Left ventricle myocardium inferior (tissue), 1 donor: ENCODE results near the gene DYNC1H1. TPM values are rescaled to one million over a fixed set of nuclear protein-coding genes. Genes with fewer than 3 reads are reported as not detected.

ENCODE experiments used
- DNase-seq: peaks from one replicate; pipeline ENCODE4 v3.0.0-alpha.2; 2020
- H3K27ac ChIP-seq: fragments of 200-600 bp; replicated peaks from 2 replicates; pipeline ENCODE4 v1.8.0; 2021
- H3K27me3 ChIP-seq: fragments of 200-600 bp; 2 replicates; pipeline ENCODE4 v1.8.0; 2021; ENCODE audit warnings: low read depth
- H3K36me3 ChIP-seq: fragments of 200-600 bp; 2 replicates; pipeline ENCODE4 v1.8.0; 2021
- H3K4me1 ChIP-seq: fragments of 200-600 bp; 2 replicates; pipeline ENCODE4 v1.8.0; 2021
- H3K4me3 ChIP-seq: fragments of 200-600 bp; 2 replicates; pipeline ENCODE4 v1.8.0; 2021; ENCODE audit warnings: mild to moderate bottlenecking, moderate library complexity
- H3K9me3 ChIP-seq: fragments of 200-600 bp; replicated peaks from 2 replicates; pipeline ENCODE4 v1.8.0; 2021
- intact Hi-C: fragments of 100-400 bp; cut with micrococcal nuclease; formaldehyde crosslinking; loops from one replicate; pipeline ENCODE4 v1.11.0; 2022
- total RNA-seq: library from RNA; stranded (reverse); fragmentation: NEBNext Ultra II Directional; extraction: Animal tissue kit (Norgen Biotek cat#: 25700); gene quantifications from one replicate; pipeline ENCODE4 v1.2.1, GENCODE V29; 2021
- TF ChIP-seq, protein P1 (sequence below): fragments of 200-600 bp; IDR thresholded peaks from 2 replicates; pipeline ENCODE4 v1.8.0; 2021; ENCODE audit warnings: antibody characterized with exemption, mild to moderate bottlenecking, borderline replicate concordance
- donor health status: DM: no; HTN: yes; CAD: no; lungs with severe emphysema.

DYNC1H1 gene
- total RNA-seq, 1 donor from 2014 or later: 402 TPM

DNA sequence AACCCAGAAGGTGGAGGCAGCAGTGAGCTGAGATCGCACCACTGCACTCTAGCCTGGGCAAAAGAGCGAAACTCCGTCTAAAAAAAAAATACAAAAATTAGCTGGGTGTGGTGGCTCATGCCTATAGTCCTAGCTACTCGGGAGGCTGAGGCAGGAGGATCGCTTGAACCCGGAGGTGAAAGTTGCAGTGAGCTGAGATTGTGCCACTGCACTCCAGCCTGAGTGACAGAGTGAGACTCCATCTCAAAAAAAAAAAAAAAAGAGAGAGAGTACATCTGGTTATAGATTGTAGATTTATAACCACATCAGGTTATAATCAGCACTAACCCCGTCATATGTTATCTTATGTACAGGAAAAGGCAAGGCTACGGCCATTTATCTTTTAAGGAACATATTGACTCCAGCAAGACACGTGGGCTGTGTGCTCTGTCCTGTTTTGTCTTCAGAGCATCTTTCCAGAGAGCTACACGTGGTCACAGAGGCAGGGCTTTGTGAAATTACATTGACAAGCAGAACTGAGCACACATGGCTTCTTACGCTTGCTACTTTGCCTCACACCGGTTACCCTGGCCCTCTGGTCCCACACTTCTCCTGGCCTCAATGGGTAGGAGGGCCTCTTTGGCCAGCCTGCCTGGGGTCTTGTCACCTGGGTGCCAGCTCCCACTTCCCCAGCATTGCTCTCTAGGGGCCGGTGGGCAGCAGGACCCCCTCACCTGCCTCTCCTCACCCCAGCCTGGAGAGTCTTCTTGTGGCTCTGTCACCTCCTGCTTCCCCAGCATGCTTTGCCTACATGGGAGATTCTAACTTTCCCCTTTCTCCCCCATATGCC is 6.8 kb upstream of the DYNC1H1 start:
- TF ChIP-seq, protein P1, sequence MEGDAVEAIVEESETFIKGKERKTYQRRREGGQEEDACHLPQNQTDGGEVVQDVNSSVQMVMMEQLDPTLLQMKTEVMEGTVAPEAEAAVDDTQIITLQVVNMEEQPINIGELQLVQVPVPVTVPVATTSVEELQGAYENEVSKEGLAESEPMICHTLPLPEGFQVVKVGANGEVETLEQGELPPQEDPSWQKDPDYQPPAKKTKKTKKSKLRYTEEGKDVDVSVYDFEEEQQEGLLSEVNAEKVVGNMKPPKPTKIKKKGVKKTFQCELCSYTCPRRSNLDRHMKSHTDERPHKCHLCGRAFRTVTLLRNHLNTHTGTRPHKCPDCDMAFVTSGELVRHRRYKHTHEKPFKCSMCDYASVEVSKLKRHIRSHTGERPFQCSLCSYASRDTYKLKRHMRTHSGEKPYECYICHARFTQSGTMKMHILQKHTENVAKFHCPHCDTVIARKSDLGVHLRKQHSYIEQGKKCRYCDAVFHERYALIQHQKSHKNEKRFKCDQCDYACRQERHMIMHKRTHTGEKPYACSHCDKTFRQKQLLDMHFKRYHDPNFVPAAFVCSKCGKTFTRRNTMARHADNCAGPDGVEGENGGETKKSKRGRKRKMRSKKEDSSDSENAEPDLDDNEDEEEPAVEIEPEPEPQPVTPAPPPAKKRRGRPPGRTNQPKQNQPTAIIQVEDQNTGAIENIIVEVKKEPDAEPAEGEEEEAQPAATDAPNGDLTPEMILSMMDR: no peak
- Histone ChIP-seq H3K4me1 (peaks cover 17% of the 10 kb centered on the region), H3K4me3 (no peak overlapping the region), H3K27me3 (no peaks in the 10 kb centered on the region), H3K36me3 (no peaks in the 10 kb centered on the region), H3K9me3 (no peaks in the 10 kb centered on the region), H3K27ac (no peak overlapping the region)
- no peak for DNase-seq
- intact Hi-C loops: no loop called here

DNA sequence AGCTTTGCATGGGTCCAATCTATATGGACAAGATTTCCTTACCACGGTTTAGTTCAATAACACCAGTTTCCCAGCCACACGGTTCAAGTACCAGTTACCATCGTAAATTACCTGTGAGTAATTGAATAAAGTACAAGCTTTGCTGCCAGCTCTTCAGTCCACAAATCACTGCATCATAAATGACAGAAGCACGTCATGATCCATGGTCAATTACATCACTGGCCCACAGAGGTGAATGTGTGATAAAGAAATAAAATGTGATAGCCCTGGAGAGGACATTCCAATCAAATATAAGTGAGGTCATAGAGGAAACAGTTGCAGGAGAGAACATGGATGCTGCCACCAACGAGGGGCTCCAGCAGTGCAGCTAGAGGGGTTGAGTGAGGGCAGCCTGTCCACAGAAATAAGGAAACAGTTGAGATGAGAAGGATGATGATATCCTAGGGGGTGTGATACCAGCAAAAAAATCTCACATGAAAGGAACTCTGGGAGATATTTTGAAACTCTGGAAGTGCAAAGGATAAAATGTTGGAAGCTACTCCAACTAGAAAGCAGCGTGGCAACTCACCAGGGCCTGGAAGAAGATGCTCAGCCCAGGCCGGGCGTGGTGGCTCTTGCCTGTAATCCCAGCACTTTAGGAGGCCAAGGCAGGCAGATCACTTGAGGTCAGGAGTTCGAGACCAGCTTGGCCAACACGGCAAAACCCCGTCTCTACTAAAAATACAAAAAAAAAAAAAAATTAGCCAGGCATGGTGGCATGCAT is 5.8 kb upstream of the DYNC1H1 start:
- intact Hi-C loops: no loop called here
- Histone ChIP-seq H3K9me3 (no peaks in the 10 kb centered on the region), H3K4me1 (peaks cover 27% of the 10 kb centered on the region), H3K36me3 (no peaks in the 10 kb centered on the region), H3K27ac (no peak overlapping the region), H3K27me3 (no peaks in the 10 kb centered on the region), H3K4me3 (no peak overlapping the region)
- no peak for DNase-seq
- TF ChIP-seq, protein P1: no peak

DNA sequence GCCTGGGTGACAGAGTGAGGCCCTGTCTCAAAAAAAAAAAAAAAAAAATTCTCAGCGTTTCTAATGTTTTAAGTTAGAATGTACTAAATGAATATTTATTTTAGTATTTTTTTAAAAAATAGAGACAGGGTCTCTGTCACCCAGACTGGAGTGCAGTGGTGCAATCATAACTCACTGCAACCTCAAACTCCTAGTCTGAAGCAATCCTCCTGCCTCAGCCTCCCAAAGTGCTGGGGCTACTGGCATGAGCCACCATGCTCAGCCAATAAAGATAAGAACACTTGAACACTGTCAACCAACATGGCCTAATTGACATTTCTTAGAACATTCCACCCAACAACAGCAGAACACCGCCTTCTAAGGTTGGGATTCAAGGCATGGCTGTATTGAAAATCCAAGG is 5.1 kb upstream of the DYNC1H1 start:
- TF ChIP-seq, protein P1: no peak
- intact Hi-C loops: no loop called here
- DNase-seq: no peak
- H3K9me3 ChIP-seq: no peaks in the 10 kb centered on the region
- H3K4me3 ChIP-seq: no peak overlapping the region
- H3K27ac ChIP-seq: no peak overlapping the region
- H3K27me3 ChIP-seq: no peaks in the 10 kb centered on the region
- peaks cover 32% of the 10 kb centered on the region for H3K4me1 ChIP-seq
- no peaks in the 10 kb centered on the region for H3K36me3 ChIP-seq

DNA sequence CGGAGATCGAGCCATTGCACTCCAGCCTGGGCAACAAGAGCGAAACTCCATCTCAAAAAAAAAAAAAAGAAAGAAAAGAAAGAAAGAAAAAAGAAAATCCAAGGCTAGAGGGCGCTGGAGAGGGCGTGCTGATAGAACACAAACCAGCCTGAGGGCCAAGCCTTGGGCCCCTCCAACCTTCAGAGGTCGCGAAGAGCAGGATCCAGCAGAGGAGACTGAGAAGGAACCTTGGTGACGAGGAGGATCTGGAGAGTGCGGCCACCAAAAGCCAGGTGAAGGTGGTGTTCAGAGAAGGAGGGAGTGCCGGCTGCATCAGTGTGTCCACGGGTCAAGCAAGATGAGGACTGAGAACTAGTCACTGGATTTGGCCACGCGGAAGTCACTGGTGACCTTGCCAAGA is 4.1 kb upstream of the DYNC1H1 start:
- H3K4me1 ChIP-seq: peaks cover 39% of the 10 kb centered on the region
- H3K27me3 ChIP-seq: no peaks in the 10 kb centered on the region
- no peak overlapping the region for H3K4me3 ChIP-seq
- no peak overlapping the region for H3K27ac ChIP-seq
- TF ChIP-seq, protein P1: peak; percentile 18
- no peaks in the 10 kb centered on the region for H3K36me3 ChIP-seq
- DNase-seq: no peak
- intact Hi-C loops: no loop called here
- no peaks in the 10 kb centered on the region for H3K9me3 ChIP-seq

DNA sequence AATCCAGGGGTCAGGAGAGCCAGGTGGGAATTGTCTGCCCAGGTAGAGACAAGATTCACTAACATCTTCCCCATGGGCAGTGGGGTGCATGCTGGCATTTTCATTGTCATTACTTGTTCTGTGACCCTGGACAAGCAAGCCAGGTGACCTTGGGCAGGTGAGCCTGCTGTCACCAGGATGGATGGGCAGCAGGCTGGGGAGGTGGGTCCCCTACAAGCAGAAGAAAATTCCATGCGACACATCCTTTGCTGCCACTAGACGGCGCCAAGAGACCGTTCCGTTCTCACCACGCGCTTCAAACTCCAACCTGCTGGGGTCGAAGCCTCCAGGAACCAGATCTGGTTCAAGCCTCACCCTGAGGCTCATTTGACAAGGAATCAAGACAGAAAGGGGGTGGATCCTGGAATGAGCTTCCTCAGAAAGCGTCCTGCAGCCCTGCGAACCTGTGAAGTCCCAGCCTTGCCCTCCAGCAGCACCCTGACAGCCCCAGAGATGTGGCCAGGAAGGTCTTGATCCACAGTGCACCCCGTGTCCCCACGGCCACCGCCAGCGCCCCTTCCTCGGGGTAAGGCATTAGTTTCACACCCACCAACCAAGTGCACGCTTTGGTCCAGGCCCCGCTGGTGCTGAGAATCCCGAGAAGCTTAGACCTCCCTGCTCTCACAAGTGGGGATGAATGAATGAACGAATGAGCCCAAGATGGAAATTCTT is 3.2 kb upstream of the DYNC1H1 start:
- no peaks in the 10 kb centered on the region for H3K27me3 ChIP-seq
- DNase-seq: peak; percentile 67
- H3K27ac ChIP-seq: no peak overlapping the region
- H3K4me3 ChIP-seq: no peak overlapping the region
- H3K9me3 ChIP-seq: no peaks in the 10 kb centered on the region
- TF ChIP-seq, protein P1: peak; percentile 94
- intact Hi-C loops: no loop called here
- no peaks in the 10 kb centered on the region for H3K36me3 ChIP-seq
- peaks cover 48% of the 10 kb centered on the region for H3K4me1 ChIP-seq
